Measurements from ENCODE around the gene ADRA2B. TPM values are rescaled to one million over a fixed set of nuclear protein-coding genes. Genes with fewer than 3 reads are reported as not detected.

The ADRA2B gene
- polyA plus RNA-seq, 2 of the 4 experiments (the other 2 are of a cell fraction): 0.03 to 0.05 TPM

DNA sequence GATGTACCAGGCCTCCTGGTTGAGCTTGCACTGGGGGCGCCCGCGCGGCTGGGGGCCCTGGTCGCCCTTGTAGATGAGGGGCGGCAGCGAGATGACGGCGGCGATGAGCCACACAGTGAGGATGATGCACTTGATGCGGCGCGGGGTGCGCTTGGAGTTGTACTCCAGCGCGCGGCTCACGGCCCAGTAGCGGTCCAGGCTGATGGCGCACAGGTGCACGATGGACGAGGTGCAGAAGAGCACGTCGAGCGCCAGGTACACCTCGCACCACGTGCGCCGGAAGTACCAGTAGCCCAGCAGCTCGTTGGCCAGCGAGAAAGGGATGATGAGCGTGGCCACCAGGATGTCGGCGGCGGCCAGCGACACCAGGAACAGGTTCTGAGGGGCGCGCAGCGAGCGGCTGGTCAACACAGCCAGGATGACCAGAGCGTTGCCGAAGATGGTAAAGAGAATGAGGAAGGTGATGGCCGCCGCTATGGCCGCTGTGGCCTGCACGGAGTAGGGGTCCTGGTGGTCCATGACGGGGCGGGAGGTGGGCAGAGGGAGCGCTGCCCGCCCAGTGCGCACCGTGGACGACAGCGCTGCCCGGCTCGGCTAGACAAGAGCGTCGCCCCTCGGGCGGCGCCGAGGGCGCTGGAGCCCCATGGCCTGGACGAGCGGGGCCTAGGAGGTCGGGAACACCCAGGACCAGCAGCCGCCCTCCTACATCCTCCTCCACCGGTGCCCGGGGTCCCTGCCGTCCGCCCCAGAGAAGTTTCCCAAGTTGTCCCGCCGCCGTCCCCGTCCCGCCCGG is 544 bp downstream of the ADRA2B start (continued):
- TF ChIP-seq, protein P1, sequence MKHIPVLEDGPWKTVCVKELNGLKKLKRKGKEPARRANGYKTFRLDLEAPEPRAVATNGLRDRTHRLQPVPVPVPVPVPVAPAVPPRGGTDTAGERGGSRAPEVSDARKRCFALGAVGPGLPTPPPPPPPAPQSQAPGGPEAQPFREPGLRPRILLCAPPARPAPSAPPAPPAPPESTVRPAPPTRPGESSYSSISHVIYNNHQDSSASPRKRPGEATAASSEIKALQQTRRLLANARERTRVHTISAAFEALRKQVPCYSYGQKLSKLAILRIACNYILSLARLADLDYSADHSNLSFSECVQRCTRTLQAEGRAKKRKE (CRISPR knock-in tag; IDR thresholded peaks at IDR 0.05; ENCODE audit: low read depth): no peak
- TF ChIP-seq, protein P2, sequence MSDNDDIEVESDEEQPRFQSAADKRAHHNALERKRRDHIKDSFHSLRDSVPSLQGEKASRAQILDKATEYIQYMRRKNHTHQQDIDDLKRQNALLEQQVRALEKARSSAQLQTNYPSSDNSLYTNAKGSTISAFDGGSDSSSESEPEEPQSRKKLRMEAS (IDR thresholded peaks at IDR 0.05): no peak
- TF ChIP-seq HEYL (CRISPR knock-in tag; IDR thresholded peaks at IDR 0.05) (no peak), TFCP2L1 (CRISPR knock-in tag; IDR thresholded peaks at IDR 0.05) (no peak), MAFK (IDR thresholded peaks at IDR 0.05; ENCODE audit: partially characterized antibody) (no peak)

DNA sequence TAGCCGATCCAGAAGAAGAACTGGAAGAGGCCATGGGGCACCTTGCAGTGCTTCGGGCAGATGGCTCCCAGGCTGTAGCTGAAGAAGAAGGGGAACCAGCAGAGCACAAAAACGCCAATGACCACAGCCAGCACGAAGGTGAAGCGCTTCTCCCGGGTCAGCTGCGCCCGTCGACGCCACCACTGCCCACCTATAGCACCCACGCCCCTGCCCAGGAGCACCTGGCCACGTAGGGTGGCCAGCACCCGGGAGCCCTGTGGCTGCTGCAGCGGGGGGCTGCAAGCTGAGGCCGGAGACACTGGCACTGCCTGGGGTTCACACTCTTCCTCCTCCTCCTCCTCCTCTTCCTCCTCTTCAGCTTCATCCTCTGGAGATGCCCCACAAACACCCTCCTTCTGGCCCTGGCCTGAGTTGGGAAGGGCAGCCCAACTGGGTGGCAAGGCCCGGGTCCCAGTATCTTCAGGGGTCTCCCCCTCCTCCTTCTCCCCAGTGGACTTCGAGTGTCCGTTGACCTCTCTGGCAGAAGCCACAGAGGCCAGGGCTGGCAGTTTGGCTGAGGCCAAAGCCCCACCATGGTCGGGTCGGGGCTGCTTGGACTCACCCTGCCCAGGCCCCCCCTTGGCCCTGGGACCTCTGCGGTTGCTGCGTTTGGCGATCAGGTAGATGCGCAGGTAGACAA is 1.3 kb downstream of the ADRA2B start:
- no peak for ATAC-seq
- WGBS (ENCODE audit: missing lambda C conversion rate): 91% methylated on average over 10 of the region's 24 CpGs
- FAIRE-seq: no peak

More for the DNA sequence above, 1.3 kb downstream of the ADRA2B start:
- Histone ChIP-seq H3K4me1 (peaks cover 4% of the 10 kb centered on the region; the same call in 2 of the 3 replicates), H3K4me3 (no peak overlapping the region), H3K27ac (no peak overlapping the region), H3K4me2 (no peak overlapping the region), H3K9me3 (no peaks in the 10 kb centered on the region)
- CTCF ChIA-PET: interaction anchor here (0.9 to 9.6 kb wide), 3 partner anchors 13 to 59 kb away, joined by 3 to 126 read pairs (median 5); partner anchors contain the start of gene ASTL
- POLR2A ChIA-PET: no interaction called here
- TF ChIP-seq EP300 (IDR thresholded peaks at IDR 0.05) (no peak), GATA3 (IDR thresholded peaks at IDR 0.05; ENCODE audit: borderline replicate concordance) (no peak), KDM5A (IDR thresholded peaks at IDR 0.05) (no peak), BHLHE40 (IDR thresholded peaks at IDR 0.05; ENCODE audit: low read depth, low read length) (no peak), MAFK (IDR thresholded peaks at IDR 0.05; ENCODE audit: partially characterized antibody) (no peak), HOXB13 (CRISPR knock-in tag; IDR thresholded peaks at IDR 0.05; ENCODE audit: low read depth) (no peak), CBX8 (IDR thresholded peaks at IDR 0.05) (no peak), RNF2 (IDR thresholded peaks at IDR 0.05; ENCODE audit: borderline replicate concordance, low read depth) (no peak), RAD21 (conservative IDR thresholded peaks at IDR 0.05 in 1 of 2, IDR thresholded peaks at IDR 0.05 in 1 of 2) (no peak), EHMT2 (IDR thresholded peaks at IDR 0.05; ENCODE audit: low read depth) (no peak)
- TF ChIP-seq, protein P3, sequence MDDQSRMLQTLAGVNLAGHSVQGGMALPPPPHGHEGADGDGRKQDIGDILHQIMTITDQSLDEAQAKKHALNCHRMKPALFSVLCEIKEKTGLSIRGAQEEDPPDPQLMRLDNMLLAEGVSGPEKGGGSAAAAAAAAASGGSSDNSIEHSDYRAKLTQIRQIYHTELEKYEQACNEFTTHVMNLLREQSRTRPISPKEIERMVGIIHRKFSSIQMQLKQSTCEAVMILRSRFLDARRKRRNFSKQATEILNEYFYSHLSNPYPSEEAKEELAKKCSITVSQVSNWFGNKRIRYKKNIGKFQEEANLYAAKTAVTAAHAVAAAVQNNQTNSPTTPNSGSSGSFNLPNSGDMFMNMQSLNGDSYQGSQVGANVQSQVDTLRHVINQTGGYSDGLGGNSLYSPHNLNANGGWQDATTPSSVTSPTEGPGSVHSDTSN (IDR thresholded peaks at IDR 0.05): no peak
- TF ChIP-seq, protein P4, sequence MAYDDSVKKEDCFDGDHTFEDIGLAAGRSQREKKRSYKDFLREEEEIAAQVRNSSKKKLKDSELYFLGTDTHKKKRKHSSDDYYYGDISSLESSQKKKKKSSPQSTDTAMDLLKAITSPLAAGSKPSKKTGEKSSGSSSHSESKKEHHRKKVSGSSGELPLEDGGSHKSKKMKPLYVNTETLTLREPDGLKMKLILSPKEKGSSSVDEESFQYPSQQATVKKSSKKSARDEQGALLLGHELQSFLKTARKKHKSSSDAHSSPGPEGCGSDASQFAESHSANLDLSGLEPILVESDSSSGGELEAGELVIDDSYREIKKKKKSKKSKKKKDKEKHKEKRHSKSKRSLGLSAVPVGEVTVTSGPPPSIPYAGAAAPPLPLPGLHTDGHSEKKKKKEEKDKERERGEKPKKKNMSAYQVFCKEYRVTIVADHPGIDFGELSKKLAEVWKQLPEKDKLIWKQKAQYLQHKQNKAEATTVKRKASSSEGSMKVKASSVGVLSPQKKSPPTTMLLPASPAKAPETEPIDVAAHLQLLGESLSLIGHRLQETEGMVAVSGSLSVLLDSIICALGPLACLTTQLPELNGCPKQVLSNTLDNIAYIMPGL (CRISPR knock-in tag; IDR thresholded peaks at IDR 0.05; ENCODE audit: borderline replicate concordance): no peak
- TF ChIP-seq, protein P5, sequence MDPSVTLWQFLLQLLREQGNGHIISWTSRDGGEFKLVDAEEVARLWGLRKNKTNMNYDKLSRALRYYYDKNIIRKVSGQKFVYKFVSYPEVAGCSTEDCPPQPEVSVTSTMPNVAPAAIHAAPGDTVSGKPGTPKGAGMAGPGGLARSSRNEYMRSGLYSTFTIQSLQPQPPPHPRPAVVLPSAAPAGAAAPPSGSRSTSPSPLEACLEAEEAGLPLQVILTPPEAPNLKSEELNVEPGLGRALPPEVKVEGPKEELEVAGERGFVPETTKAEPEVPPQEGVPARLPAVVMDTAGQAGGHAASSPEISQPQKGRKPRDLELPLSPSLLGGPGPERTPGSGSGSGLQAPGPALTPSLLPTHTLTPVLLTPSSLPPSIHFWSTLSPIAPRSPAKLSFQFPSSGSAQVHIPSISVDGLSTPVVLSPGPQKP (IDR thresholded peaks at IDR 0.05; ENCODE audit: low read depth, low read length): no peak
- TF ChIP-seq, protein P6, sequence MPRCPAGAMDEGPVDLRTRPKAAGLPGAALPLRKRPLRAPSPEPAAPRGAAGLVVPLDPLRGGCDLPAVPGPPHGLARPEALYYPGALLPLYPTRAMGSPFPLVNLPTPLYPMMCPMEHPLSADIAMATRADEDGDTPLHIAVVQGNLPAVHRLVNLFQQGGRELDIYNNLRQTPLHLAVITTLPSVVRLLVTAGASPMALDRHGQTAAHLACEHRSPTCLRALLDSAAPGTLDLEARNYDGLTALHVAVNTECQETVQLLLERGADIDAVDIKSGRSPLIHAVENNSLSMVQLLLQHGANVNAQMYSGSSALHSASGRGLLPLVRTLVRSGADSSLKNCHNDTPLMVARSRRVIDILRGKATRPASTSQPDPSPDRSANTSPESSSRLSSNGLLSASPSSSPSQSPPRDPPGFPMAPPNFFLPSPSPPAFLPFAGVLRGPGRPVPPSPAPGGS (IDR thresholded peaks at IDR 0.05): no peak
- TF ChIP-seq, protein P7, sequence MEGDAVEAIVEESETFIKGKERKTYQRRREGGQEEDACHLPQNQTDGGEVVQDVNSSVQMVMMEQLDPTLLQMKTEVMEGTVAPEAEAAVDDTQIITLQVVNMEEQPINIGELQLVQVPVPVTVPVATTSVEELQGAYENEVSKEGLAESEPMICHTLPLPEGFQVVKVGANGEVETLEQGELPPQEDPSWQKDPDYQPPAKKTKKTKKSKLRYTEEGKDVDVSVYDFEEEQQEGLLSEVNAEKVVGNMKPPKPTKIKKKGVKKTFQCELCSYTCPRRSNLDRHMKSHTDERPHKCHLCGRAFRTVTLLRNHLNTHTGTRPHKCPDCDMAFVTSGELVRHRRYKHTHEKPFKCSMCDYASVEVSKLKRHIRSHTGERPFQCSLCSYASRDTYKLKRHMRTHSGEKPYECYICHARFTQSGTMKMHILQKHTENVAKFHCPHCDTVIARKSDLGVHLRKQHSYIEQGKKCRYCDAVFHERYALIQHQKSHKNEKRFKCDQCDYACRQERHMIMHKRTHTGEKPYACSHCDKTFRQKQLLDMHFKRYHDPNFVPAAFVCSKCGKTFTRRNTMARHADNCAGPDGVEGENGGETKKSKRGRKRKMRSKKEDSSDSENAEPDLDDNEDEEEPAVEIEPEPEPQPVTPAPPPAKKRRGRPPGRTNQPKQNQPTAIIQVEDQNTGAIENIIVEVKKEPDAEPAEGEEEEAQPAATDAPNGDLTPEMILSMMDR (IDR thresholded peaks at IDR 0.05): no peak
- no peak for DNase-seq (ENCODE audit: low read depth in 1 of 2, low spot score in 1 of 2)
